UCSD-AML1 (cell line): Measurements from ENCODE around the gene SEPTIN7.
"Not testable (repeated sequence)": the region's sequence is repeated elsewhere in the genome, so short reads cannot be mapped to it uniquely, and the experiment has no call there.

Experiments
- DNase-seq: peaks from one replicate; lab custom pipeline; 2025; ENCODE audit not compliant: unreplicated experiment; lab: John Stamatoyannopoulos, UW

The SEPTIN7 gene

DNA sequence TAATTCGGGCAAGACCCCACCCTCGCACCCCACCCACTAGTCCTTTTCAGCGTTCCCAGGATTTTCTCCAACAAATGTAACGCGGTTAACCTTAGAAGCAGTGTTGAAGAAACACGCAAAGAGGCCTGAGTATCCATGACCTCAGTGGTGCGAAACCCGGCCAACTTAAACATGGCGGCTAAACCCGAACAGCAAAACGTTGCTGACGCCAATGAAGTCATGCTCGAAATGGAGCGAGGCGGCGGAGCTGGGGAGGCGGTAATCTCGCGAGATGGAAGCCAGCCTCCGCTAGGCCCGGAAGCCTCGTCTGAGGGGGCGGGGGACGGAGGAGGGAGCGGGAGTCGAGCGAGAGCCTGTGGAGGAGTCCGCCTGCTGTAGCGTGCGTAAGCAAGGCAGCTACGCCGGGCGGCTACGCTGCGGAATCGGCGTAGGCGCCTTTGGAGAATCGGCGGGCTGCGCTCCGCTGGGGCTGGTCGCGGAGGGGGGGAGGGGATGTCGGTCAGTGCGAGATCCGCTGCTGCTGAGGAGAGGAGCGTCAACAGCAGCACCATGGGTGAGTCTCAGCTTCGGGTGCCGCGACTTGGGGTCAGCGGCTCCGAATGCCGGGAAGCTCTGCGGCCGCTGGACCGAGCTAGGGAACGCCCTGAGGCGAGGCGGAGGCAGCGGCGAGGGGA lies at the start of gene SEPTIN7:
Gene SEPTIN7, plus strand, starts transcription at position 340 of the 674 bp plus-strand sequence. Its CDS starts 153 bp downstream, at position 493.
- DNase-seq: peak; percentile 94

DNA sequence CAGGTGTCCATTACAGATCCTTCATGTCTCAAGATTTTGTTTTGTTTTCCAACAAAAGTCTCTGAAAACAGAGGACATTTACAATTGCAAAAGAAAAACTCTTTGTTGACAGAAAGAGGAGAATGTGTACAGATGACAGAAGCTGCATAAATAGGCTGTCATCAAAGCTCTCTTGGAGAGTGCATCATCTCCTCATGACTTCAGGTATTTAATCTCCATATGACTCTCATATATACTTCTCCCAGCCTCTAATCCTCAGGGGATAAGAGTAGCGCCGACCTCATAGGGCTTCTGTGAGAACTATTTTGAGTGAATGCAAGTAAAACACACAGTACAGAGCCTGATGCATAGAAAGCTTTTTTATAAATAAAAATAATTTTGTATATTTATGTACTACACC lies 48.1 kb upstream of the SEPTIN7 start:
- DNase-seq: no peak

DNA sequence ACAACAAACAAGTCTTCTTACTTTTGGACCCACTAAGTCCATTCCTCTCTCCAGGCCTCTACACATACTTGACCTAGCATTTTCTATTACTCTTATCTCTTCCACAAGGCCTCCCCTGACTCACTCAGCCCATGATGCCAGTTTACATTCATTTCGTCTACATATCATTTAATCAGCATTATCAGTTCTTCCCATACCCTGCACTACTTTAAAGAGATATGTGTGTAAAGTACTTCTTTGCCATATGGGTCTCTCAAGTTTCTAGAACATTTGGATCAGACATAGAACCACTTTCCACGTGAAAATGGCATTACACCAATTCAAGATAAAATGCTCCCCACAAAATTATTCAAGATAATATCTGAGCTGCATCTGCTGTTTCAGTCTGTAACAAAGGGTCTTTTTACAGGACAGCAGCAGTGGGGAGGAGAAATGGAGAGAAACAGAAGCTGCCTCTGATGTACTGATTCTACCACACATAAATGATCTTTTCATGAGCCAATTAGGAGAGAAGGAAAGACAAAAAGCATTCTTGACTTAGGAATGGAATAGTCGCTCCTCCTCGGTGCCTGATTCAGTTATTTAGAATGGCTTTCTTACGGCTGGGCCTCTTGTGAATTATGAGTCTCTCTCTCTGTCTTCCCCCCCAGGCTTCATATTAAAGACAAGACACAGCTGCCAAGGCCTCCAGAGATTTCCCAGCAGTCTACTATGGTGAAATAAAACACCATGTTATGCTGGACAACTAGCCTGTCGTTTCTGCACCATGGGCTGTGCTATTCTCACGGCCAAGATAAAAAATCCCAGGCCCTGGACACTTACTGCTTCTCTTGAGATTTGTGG lies 46.9 kb upstream of the SEPTIN7 start:
- no peak for DNase-seq

DNA sequence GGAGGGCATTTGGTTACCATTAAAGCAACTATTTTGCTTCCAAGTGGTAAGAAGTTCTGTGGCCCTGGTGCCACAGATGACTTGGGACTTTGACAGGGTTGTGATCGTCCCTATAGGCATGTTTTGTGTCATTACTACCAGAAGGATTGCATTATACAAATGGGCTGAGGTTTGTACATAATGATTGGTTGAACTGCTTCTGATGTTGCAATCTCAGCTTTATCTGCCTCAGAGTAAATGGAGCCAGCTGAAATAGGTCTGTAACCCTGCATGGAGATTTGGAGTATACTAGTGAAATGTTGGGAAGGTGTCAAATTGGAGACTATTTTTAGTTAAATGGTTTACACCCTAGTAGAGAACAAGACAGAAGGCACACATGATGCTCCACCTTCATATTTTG lies 46.1 kb upstream of the SEPTIN7 start:
- DNase-seq: no peak

DNA sequence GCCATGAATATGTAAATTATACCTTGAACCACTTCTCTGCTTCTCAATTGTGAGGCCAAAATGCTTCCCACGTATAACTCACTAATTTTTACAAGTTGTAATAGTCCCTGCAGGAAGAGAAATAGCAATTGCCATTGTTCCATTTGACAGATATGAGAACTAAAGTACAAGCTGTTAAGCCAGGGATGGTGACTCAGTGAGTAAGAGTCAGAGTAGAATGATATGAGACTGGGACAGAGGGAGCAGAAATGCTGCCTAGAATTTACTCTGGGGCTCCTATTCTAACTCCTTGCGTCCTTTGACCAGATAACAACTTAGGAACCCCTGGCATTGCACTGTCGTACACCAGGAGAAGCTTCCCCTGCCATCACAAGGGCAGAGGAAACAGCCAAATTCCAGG lies 45.1 kb upstream of the SEPTIN7 start:
- no peak for DNase-seq

DNA sequence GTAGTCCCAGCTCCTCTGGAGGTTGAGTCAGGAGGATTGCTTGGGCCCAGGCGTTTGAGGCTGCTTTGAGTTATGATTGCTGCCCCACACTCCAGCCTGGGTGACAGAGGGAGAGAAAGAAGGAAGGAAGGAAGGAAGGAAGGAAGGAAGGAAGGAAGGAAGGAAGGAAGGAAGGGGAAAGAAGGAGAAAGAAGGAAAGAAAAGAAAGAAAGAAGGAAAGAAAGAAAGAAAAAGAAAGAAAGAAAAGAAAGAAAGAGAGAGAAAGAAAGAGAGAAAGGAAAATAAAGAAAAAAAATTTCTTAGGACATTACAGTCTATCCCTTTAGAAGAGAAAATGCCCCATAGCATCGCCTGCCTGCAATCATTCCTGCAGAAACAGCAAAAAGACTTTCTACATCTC lies 44.4 kb upstream of the SEPTIN7 start:
- DNase-seq: not testable (repeated sequence)

DNA sequence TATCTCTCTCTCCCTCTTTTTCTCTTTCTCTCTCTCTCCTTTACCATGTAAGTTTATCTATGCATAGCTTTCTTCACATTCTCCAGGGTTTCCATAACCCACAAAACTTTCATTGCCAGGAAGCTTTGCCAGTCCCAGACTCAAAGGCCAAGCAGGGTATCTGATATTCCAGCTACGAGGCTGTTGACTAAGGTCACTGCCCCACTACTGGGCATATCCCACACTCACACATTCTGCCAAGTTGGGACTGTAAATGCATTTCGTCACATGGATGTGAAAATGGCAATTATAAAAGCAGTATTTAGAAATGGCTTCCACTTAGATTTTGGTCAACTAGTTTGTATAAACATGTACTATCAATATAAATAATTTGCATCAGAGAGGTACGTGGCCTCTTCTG lies 43.3 kb upstream of the SEPTIN7 start:
- DNase-seq: no peak

DNA sequence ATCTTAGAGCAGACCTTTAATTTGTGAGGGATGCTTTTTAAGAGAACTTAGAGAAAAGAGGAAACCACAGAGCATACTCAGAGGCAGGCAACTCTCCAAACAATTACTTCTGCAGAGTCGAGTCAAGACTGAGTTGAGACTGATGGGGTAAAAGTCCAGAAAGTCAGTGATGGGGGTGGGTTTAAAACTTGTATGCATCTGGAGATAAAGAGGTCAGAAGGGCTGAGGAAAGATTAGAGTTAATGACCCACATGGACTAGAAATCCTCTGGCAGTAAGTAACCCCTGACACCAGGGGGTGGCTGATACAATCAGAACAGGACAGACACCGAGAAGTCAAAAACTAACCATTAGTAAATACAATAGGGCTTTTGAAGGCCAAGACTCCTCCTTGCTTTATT lies 42.4 kb upstream of the SEPTIN7 start:
- no peak for DNase-seq

DNA sequence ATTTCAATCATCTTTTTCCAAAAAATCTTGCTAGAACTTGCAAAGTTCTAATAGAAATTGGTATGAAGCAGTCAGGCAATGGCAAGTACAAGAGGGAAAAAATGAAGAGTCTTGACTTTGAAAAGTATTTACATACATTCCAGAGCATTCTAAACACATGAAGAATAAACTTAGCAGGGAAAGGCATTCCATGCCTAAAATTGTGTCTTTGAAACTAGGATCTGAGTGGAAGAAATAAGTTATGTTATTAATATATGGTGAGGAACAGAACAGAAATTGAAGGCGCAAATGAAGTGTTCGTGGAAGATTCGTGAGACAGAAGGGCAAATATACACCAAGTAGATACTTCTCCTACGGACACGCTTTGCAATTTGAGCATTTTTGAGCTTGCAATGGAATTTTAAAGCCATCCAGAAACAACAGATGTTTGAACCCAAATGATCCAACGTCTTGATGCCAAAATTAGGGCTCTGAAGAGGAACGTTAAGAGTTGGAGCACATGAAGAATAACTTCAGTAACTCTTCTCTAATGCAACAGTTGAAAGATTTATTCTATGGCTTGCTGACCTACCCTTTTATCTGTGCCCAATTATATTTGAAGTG lies 40.6 kb upstream of the SEPTIN7 start:
- DNase-seq: no peak

DNA sequence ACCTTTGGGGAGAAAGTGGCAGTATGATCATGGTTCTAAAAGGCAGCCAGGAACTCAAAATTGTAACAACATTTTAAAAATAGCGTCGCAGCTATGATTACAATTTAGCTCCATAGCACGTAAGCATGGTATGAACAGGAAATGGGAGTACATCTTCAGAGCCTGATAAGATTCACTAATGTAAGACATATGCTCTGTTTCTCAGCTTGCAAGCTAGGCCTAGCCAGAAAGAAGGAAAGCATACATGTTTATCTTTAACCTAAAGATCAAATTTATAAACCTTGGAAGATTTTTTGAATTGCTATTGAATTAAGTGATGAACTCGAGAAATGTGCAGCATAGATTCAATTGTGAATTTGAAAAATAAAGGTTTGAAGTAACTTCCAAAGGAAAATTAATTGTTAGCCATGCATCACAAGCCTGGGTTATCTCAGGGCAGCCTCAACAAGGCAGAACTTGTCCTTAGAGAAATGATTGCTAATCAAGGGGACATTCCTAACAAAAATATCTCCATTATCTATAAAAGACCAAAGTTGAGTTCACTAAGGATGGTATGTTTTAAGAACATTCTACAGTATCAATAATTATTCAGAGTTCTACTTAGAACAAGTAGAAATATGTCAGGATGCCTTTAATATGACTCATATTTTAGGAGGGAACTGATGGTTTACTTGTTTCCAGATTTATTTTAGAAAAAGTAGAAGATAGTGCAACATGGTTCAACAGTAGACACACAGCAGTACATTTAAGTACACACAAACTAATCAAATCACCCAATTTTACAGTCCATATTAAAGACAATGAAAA lies 38.8 kb upstream of the SEPTIN7 start:
- no peak for DNase-seq

DNA sequence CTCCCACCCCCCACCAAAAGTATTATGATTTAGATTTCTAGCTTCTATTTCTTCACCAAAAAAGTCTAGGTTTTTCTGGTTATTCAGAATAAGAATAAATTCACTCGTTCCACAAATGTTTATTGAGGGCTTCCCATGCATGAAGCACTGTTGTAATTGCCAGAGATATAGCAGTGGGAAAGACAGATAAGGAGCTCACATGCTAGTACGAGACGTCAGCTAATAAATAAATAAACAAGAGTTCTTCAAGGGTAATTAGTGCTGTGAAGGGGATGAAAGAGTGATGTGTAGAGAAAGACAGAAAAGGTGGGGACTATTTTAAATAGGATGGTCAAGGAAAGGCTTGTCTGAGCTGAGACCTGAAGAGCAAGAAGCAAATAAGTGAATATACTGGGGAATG lies 38.1 kb upstream of the SEPTIN7 start:
- no peak for DNase-seq

DNA sequence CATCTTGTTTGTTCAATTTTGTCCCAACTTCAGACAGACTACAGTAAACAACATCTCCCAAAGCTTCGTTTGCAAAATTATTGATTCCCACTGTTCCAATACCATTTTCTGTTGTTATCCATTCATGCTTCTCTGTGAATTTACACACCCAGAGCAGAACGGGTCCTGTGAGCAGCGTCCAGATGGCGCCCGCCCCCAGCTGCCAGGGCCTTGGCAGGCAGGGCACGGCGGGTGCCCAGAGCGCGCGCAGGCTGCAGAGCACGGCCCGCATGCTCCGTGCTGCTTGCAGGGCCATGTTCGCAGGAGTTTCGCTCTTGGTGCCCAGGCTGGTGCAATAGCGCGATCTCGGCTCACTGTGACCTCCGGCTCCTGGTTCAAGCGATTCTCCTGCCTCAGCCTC lies 32.5 kb upstream of the SEPTIN7 start:
- DNase-seq: no peak

DNA sequence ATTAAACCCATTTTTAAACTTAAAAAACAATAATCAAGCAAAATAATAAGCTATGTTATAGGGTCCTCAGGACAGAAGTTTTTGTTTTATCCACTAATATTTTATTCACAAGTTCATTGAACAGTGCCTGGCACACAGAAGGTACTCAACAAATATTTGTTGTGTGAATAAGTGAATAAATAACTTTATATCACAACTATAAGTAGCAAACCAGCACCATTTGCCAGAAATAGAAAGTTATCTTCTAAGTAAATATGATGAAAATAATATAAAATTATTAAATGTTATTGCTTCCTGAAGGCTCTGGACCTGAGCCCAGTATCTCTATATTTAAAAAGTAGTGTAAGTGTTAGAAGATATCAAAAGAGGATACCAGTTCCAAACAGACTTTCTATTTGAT lies 29.1 kb upstream of the SEPTIN7 start:
- no peak for DNase-seq

DNA sequence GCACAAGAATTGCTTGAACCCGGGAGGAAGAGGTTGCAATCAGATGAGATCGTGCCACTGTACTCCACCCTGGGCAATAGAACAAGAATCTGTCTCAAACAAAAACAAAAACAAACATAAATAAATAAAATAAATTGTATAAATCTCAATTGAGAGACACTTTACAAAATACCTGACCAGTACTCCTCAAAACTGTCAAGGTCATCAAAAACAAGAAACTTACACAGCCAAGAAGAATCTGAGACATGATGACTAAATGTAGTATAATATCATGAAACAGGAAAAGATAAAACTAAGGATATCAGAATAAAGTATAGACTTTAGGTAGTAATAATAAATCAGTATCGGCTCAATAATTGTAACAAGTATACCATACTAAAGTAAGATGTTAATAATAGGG lies 26.9 kb upstream of the SEPTIN7 start:
- no peak for DNase-seq

DNA sequence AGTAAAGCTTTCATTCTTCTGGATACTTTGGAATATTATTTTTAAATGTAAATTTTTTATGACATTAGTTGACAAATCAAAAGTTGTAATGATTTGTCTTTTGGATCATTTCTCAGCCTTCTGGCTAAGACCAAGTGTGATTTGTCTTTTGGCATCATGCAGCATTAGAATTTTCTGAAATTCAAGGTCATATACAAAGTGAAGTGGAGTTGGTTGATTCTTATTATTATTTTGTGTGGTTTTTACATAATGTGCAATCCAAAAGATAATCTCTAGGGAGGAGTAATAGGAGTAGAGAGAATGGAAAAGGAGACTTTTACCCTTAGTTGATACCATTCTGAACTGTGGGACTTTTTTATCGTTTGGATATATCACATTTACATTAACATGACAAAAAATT lies 24.2 kb upstream of the SEPTIN7 start:
- DNase-seq: no peak

DNA sequence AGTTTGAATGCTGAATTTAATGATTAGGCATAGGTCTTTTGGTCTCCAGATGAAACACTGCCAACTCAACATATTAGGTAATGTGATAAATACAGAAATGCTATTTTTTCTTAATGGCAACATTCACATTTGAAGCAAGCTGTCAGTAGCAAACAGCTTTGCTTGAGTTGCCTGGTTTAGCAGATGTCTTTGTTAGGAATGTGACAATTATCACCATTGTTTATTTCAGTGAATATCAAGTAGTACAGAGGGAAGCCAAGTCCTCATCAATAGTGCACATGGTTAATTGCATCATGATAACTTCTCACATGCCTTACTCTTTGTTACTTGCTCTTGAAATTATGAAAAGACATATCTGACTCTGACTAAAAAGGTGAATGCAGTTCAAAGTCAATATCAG lies 23.7 kb upstream of the SEPTIN7 start:
- DNase-seq: no peak

DNA sequence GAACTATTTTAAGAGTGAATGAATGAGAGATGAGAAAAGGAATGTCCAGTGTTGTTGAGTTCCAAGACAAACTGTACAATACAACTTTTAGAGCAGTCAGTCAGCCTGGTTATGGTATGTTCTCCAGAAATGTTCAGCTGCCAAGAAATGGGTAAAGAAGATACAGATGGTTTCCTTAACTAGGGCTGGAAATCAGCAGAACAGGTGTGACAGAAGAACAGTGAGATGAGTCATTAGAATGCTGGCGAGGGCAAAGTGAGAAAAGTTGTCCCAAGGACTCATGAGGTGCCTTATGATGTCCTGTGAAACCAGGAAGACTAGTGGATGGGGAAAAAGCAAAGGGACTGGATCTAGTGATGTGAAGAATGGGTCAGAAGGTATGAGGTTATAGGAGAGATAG lies 20.8 kb upstream of the SEPTIN7 start:
- no peak for DNase-seq

DNA sequence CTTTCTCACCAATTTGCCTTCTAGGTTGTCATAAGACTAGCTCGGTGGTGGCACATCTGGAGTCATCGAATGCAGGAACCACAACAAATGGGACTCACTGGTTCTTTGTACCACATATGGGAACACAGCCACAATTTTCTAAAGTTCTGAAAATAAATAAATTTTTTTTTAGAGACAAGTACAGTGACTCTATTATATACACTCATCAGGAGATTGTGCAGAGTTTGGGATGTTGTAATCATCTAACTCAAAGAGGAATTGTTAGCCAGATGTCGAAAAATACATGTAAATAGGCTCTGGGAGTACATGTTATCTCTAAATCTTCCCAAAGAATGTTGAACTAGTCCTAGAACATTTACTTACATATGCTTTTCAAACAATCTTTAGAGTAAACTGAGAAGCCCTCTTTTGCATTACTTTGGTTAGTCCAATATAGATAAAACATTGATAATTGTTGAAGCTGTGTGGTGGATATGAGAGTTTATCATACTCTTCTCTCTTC lies 19.6 kb upstream of the SEPTIN7 start:
- no peak for DNase-seq

DNA sequence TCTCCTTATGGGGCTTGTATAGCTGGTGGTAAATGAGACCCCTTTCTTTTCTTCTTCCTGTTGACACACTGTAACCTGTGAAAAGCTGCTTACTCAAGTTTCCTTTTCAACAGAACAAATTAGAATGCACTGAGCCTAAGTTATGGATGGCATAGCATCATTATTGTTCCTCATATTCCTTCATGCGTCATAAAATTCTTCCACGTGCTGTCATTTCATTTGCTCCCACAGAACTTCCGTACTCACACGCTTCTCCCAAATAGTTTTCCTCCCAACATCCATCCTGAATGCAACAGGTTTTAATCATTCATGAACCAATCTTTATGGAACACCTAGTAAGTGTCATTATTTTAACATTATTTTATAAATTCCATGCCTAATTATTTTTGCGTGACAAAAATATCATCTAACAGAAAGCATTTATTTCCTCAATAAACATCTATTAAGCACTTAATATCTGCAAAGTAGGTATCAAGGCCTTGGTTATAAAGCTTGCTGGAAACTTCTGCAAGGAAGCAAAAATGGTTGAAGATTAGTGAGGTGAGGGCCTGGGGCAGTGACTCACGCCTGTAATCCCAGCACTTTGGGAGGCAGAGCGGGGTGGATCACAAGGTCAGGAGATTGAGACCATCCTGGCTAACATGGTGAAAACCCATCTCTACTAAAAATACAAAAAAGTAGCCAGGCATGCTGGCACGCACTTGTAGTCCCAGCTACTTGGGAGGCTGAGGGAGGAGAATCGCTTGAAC lies 18.9 kb upstream of the SEPTIN7 start:
- DNase-seq: no peak

DNA sequence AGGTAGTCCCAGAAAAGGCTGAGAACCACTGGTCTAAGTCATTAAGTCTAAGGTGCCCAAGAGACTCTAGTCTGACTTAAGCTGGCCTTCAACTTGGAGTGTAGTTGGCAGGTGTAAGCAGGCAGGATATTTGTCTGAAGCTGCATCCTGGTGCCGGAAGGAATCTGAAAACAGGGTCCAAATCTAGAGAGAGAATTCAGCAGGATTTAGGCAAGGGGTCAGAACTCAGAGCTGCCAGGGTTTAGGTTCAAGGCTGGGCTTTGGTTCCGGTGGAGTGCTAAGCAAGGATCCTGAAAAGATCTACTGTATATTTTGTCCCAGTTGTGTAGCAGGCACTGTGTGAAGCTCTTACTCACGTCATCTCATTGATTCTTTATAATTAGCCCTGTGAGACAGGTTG lies 16.5 kb upstream of the SEPTIN7 start:
- DNase-seq: no peak
